ENCODE measurements around the gene CDK5. TPM values are rescaled to one million over a fixed set of nuclear protein-coding genes. Genes with fewer than 3 reads are reported as not detected.

The CDK5 gene
- total RNA-seq, 1 experiment from 2014 or later, result 19.8 TPM

DNA sequence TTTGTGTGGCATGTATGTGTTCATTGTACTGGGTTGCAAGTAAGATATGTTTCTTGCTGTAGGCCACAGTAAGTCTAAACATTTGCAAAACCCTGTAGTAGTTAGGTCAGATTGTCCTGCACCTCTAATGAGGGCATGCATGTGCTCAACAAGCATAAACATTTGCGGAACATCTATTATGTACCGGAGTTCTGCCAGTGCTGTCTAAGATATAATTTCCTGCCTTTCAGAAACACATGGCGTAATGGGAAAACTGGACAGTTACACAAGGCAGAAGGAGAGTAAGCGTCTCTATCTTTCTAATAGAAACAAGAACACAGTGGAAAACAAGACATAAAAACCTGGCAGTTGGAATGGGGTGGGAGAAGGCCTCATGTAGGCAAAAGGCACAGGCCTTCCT, 26.7 kb downstream of the CDK5 start:
- intact Hi-C loops (cut with micrococcal nuclease), result no loop called here
- TF ChIP-seq, protein P1, sequence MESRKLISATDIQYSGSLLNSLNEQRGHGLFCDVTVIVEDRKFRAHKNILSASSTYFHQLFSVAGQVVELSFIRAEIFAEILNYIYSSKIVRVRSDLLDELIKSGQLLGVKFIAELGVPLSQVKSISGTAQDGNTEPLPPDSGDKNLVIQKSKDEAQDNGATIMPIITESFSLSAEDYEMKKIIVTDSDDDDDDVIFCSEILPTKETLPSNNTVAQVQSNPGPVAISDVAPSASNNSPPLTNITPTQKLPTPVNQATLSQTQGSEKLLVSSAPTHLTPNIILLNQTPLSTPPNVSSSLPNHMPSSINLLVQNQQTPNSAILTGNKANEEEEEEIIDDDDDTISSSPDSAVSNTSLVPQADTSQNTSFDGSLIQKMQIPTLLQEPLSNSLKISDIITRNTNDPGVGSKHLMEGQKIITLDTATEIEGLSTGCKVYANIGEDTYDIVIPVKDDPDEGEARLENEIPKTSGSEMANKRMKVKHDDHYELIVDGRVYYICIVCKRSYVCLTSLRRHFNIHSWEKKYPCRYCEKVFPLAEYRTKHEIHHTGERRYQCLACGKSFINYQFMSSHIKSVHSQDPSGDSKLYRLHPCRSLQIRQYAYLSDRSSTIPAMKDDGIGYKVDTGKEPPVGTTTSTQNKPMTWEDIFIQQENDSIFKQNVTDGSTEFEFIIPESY (IDR thresholded peaks at IDR 0.05; ENCODE audit: extremely low read depth, insufficient replicate concordance, low read length), result no peak
- TF ChIP-seq, protein P2, sequence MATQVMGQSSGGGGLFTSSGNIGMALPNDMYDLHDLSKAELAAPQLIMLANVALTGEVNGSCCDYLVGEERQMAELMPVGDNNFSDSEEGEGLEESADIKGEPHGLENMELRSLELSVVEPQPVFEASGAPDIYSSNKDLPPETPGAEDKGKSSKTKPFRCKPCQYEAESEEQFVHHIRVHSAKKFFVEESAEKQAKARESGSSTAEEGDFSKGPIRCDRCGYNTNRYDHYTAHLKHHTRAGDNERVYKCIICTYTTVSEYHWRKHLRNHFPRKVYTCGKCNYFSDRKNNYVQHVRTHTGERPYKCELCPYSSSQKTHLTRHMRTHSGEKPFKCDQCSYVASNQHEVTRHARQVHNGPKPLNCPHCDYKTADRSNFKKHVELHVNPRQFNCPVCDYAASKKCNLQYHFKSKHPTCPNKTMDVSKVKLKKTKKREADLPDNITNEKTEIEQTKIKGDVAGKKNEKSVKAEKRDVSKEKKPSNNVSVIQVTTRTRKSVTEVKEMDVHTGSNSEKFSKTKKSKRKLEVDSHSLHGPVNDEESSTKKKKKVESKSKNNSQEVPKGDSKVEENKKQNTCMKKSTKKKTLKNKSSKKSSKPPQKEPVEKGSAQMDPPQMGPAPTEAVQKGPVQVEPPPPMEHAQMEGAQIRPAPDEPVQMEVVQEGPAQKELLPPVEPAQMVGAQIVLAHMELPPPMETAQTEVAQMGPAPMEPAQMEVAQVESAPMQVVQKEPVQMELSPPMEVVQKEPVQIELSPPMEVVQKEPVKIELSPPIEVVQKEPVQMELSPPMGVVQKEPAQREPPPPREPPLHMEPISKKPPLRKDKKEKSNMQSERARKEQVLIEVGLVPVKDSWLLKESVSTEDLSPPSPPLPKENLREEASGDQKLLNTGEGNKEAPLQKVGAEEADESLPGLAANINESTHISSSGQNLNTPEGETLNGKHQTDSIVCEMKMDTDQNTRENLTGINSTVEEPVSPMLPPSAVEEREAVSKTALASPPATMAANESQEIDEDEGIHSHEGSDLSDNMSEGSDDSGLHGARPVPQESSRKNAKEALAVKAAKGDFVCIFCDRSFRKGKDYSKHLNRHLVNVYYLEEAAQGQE (IDR thresholded peaks at IDR 0.05; ENCODE audit: low read depth), result no peak
- TF ChIP-seq EZH2phosphoT487 (IDR thresholded peaks at IDR 0.05; ENCODE audit: borderline replicate concordance), result no peak
- no peak for TF ChIP-seq FOSL1 (IDR thresholded peaks at IDR 0.05; ENCODE audit: low read depth)
- TF ChIP-seq ZFX (IDR thresholded peaks at IDR 0.05), result no peak
- TF ChIP-seq, protein P3, sequence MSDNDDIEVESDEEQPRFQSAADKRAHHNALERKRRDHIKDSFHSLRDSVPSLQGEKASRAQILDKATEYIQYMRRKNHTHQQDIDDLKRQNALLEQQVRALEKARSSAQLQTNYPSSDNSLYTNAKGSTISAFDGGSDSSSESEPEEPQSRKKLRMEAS (IDR thresholded peaks at IDR 0.05), result no peak
- TF ChIP-seq SRF (IDR thresholded peaks at IDR 0.05; ENCODE audit: low read depth), result no peak
- no peak for TF ChIP-seq POLR2A (IDR thresholded peaks at IDR 0.05; ENCODE audit: borderline replicate concordance, extremely low read depth, insufficient read depth, insufficient read length)
- TF ChIP-seq TCF7L2 (IDR thresholded peaks at IDR 0.05; ENCODE audit: borderline replicate concordance, extremely low read depth, insufficient read depth, insufficient read length), result no peak
- TF ChIP-seq RAD21 (IDR thresholded peaks at IDR 0.05; ENCODE audit: low read depth), result no peak
- TF ChIP-seq POLR2AphosphoS5 (IDR thresholded peaks at IDR 0.05; ENCODE audit: low read depth, low read length), result no peak
- no peak for TF ChIP-seq YY1 (IDR thresholded peaks at IDR 0.05; ENCODE audit: extremely low read depth, insufficient replicate concordance, low read depth, low read length)
- TF ChIP-seq CEBPB (IDR thresholded peaks at IDR 0.05; ENCODE audit: low read depth), result no peak
- TF ChIP-seq ELF1 (IDR thresholded peaks at IDR 0.05; ENCODE audit: borderline replicate concordance, low read depth), result no peak
- TF ChIP-seq, protein P4, sequence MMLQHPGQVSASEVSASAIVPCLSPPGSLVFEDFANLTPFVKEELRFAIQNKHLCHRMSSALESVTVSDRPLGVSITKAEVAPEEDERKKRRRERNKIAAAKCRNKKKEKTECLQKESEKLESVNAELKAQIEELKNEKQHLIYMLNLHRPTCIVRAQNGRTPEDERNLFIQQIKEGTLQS (IDR thresholded peaks at IDR 0.05), result no peak
- TF ChIP-seq CBX3 (IDR thresholded peaks at IDR 0.05; ENCODE audit: low read depth), result no peak
- TF ChIP-seq JUND (IDR thresholded peaks at IDR 0.05), result no peak
- no peak for TF ChIP-seq ZNF274 (IDR thresholded peaks at IDR 0.05; ENCODE audit: low read depth, low read length)
- TF ChIP-seq EGR1 (IDR thresholded peaks at IDR 0.05; ENCODE audit: low read depth), result no peak
- no peak for TF ChIP-seq EZH2 (IDR thresholded peaks at IDR 0.05)
- no peaks in the 10 kb centered on the region for H3K27me3 ChIP-seq (ENCODE audit: insufficient read depth, low read length)
- DNase-seq (ENCODE audit: low read depth, low spot score) (no peak), ATAC-seq (no peak)
- H3K9me2 ChIP-seq (ENCODE audit: insufficient read depth), result no peaks in the 10 kb centered on the region
- no peak overlapping the region for H3K27ac ChIP-seq (ENCODE audit: low read depth, low read length)
- H2AFZ ChIP-seq (ENCODE audit: low read depth, low read length, poor library complexity, severe bottlenecking), result no peak overlapping the region
- ChIA-PET CTCF (no interaction called here), POLR2A (interaction anchor here (0.6 kb wide), 1 partner anchor 21 kb away, joined by 3 read pairs; no protein-coding TSS in a partner anchor), RAD21 (ENCODE audit: low non-redundant PET in 1 of 2, low total read pairs in 2 of 2, uncharacterized antibody in 2 of 2, unreplicated experiment in 2 of 2) (interaction anchor here in 1 of 2 experiments (0.9 kb wide), 1 partner anchor 69 kb away, joined by 3 read pairs; no protein-coding TSS in a partner anchor)
- peaks cover 6% of the 10 kb centered on the region for H3K79me2 ChIP-seq (ENCODE audit: insufficient read depth, low read length)
- H3K4me1 ChIP-seq (ENCODE audit: control insufficient read depth in 1 of 2, insufficient read depth in 2 of 2, low read length in 2 of 2), result peaks cover 6 to 35% of the 10 kb centered on the region in 2 experiments
- no peak overlapping the region for H3K4me2 ChIP-seq (ENCODE audit: low read length)
- H4K20me1 ChIP-seq (ENCODE audit: insufficient read depth), result no peaks in the 10 kb centered on the region
- no peak overlapping the region for H3K4me3 ChIP-seq (replicated peaks in 1 of 2; ENCODE audit: low read depth in 1 of 2, low read length in 2 of 2)
- H3K36me3 ChIP-seq (ENCODE audit: control insufficient read depth in 1 of 2, insufficient read depth in 2 of 2, low read length in 2 of 2), result peaks cover 3 to 6% of the 10 kb centered on the region in 2 experiments; a peak in 1 of 4 replicates
- H3K9ac ChIP-seq (ENCODE audit: low read length), result no peak overlapping the region
- BruUV-seq (replicated peaks), result no TSS peak
- no peaks in the 10 kb centered on the region for H3K9me3 ChIP-seq (ENCODE audit: control insufficient read depth in 1 of 2, insufficient read depth in 1 of 2, low read depth in 1 of 2, low read length in 2 of 2)

Data from HCT116 (cell line).